Activated B cell treated with CpG ODN at 0.5 μM for 24 hours (primary cell): ENCODE measurements around the gene STPG1. TPM values are rescaled to one million over a fixed set of nuclear protein-coding genes. Genes with fewer than 3 reads are reported as not detected.
A peak's percentile ranks its signal among the peaks of the same experiment; 100 is the strongest.

Source experiments
- ATAC-seq: fragments of 200-7000 bp; cut with Tn5 transposase; one replicate; pipeline ENCODE4 v1.10.0; 2021; ENCODE audit warnings: low read depth, mild to moderate bottlenecking, moderate library complexity
- CTCF ChIA-PET: fragments of 350-600 bp; sonication (Branson Sonifier 250); formaldehyde crosslinking; loops from one replicate; lab custom pipeline; 2021; ENCODE audit warnings: antibody characterized with exemption; lab: Charles Lee
- POLR2A ChIA-PET: fragments of 350-600 bp; sonication (Branson Sonifier 250); formaldehyde crosslinking; loops from one replicate; lab custom pipeline; 2021; ENCODE audit warnings: antibody characterized with exemption; lab: Charles Lee
- DNase-seq: peaks from one replicate; pipeline ENCODE4 v3.0.0; 2022
- H3K27ac Mint-ChIP-seq: one replicate; pipeline ENCODE4 v1.8.0; 2020; ENCODE audit warnings: mixed read lengths
- H3K27me3 Mint-ChIP-seq: one replicate; pipeline ENCODE4 v1.8.0; 2021; ENCODE audit warnings: mixed read lengths
- H3K36me3 Mint-ChIP-seq: one replicate; pipeline ENCODE4 v1.8.0; 2021; ENCODE audit warnings: low read depth, mixed read lengths
- H3K4me1 Mint-ChIP-seq: one replicate; pipeline ENCODE4 v1.8.0; 2021; ENCODE audit warnings: mixed read lengths
- H3K4me3 Mint-ChIP-seq: one replicate; pipeline ENCODE4 v1.8.0; 2020; ENCODE audit warnings: mild to moderate bottlenecking, mixed read lengths
- H3K9me3 Mint-ChIP-seq: one replicate; pipeline ENCODE4 v1.8.0; 2020; ENCODE audit warnings: mixed read lengths
- CTCF ChIP-seq: fragments of 200-600 bp; IDR thresholded peaks from one replicate; pipeline ENCODE4 v1.8.0; 2022; ENCODE audit warnings: antibody characterized with exemption, mild to moderate bottlenecking
- intact Hi-C: fragments of 100-400 bp; cut with micrococcal nuclease; formaldehyde crosslinking; loops from one replicate; pipeline ENCODE4 v1.15.1; 2024
- total RNA-seq: library from RNA; stranded (reverse); gene quantifications from 2 replicates; pipeline ENCODE4 v1.2.3, GENCODE V29; 2022

Gene STPG1
- total RNA-seq, 1 donor from 2014 or later: 7.4 TPM

DNA sequence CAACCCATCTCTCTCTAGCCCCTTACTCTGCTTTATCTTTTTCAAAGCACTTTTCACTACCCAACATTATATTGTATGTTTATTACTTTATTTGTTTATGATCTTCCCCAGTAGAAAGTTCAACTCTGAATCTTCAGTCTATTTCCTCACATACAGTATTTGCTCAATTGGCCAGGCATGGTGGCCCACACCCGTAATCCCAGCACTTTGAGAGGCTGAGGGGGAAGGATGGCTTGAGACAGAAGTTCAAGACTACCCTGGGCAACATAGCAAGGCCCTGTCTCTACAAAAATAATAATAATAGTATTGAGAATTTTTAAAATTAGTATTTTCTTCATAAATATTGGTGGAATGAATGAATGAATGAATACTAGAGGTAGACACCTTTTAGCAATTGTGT lies 1.2 kb downstream of the STPG1 start:
- ATAC-seq: no peak
- TF ChIP-seq CTCF: no peak
- DNase-seq: no peak
- Mint-ChIP-seq H3K27ac (no peak overlapping the region), H3K4me1 (peaks cover 42% of the 10 kb centered on the region), H3K27me3 (no peaks in the 10 kb centered on the region), H3K9me3 (no peaks in the 10 kb centered on the region), H3K36me3 (peaks cover 8% of the 10 kb centered on the region), H3K4me3 (peak overlapping the region; percentile 1)
- intact Hi-C loops: loop anchor here (10.0 kb wide), 2 partner anchors 832 to 1068 kb away; partner anchors contain the start of genes HNRNPR and RSRP1
- ChIA-PET POLR2A (interaction anchor here (1.4 to 2.4 kb wide), 3 partner anchors 19 to 432 kb away, joined by 3 to 6 read pairs (median 4); partner anchors contain the start of gene SRSF10), CTCF (interaction anchor here (1.2 to 5.6 kb wide), 6 partner anchors 20 to 262 kb away, joined by 4 to 70 read pairs (median 4); no protein-coding TSS in a partner anchor)

DNA sequence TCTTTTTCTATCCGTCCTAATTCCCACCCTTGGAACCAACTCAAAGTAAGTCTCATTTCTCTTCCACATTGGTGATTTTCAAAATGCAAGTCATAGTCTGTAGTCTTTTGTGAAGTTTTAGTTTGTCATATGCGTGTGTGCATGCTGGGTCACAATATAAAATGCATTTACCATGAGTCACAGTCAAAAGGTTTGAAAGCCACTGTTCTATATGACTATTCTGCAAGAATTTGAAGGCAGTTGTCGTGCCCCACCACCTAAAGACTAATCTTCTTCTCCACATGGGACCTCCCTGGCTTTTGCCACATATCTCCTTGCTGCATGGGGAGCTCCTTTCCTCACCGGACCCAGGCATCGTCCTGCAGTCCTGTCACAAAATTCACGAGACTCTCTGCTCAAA lies 1.6 kb downstream of the STPG1 start:
- DNase-seq (no peak), ATAC-seq (no peak)
- H3K9me3 Mint-ChIP-seq: no peaks in the 10 kb centered on the region
- H3K4me1 Mint-ChIP-seq: peaks cover 39% of the 10 kb centered on the region
- no peaks in the 10 kb centered on the region for H3K27me3 Mint-ChIP-seq
- CTCF ChIA-PET: interaction anchor here (5.6 kb wide), 1 partner anchor 19 kb away, joined by 70 read pairs; no protein-coding TSS in a partner anchor
- H3K36me3 Mint-ChIP-seq: peaks cover 8% of the 10 kb centered on the region
- peak overlapping the region; percentile 1 for H3K4me3 Mint-ChIP-seq
- POLR2A ChIA-PET: interaction anchor here (1.0 to 1.4 kb wide), 2 partner anchors 90 to 431 kb away, joined by 3 read pairs; partner anchors contain the start of gene SRSF10
- no peak for TF ChIP-seq CTCF
- intact Hi-C loops: loop anchor here (10.0 kb wide), 2 partner anchors 833 to 1067 kb away; partner anchors contain the start of genes HNRNPR and RSRP1
- no peak overlapping the region for H3K27ac Mint-ChIP-seq

GRCh38 chr1:24410750-24411149 lies 2.8 kb downstream of the STPG1 start:
- peaks cover 28% of the 10 kb centered on the region for H3K4me1 Mint-ChIP-seq
- peaks cover 4% of the 10 kb centered on the region for H3K36me3 Mint-ChIP-seq
- TF ChIP-seq CTCF: no peak
- H3K9me3 Mint-ChIP-seq: no peaks in the 10 kb centered on the region
- ATAC-seq: no peak
- ChIA-PET CTCF (interaction anchor here (2.5 kb wide), 1 partner anchor 177 kb away, joined by 10 read pairs; no protein-coding TSS in a partner anchor), POLR2A (no interaction called here)
- no peak overlapping the region for H3K27ac Mint-ChIP-seq
- DNase-seq: no peak
- no peak overlapping the region for H3K4me3 Mint-ChIP-seq
- no peaks in the 10 kb centered on the region for H3K27me3 Mint-ChIP-seq
- intact Hi-C loops: loop anchor here (10.0 kb wide), 2 partner anchors 834 to 1066 kb away; partner anchors contain the start of genes HNRNPR and RSRP1

- no peaks in the 10 kb centered on the region for H3K9me3 Mint-ChIP-seq
- no peak for ATAC-seq
- H3K27me3 Mint-ChIP-seq: no peaks in the 10 kb centered on the region
- no peak overlapping the region for H3K4me3 Mint-ChIP-seq
- CTCF ChIA-PET: interaction anchor here (0.7 to 2.5 kb wide), 3 partner anchors 178 to 254 kb away, joined by 3 to 10 read pairs (median 3); no protein-coding TSS in a partner anchor
- H3K27ac Mint-ChIP-seq: no peak overlapping the region
- peaks cover 2% of the 10 kb centered on the region for H3K36me3 Mint-ChIP-seq
- intact Hi-C loops: no loop called here
- TF ChIP-seq CTCF: no peak
- POLR2A ChIA-PET: no interaction called here
- peaks cover 17% of the 10 kb centered on the region for H3K4me1 Mint-ChIP-seq
- DNase-seq: no peak
Observed at GRCh38 chr1:24409535-24409934, 4.0 kb downstream of the STPG1 start.

- no peaks in the 10 kb centered on the region for H3K36me3 Mint-ChIP-seq
- H3K4me1 Mint-ChIP-seq: peaks cover under 1% of the 10 kb centered on the region
- no peak for TF ChIP-seq CTCF
- no peaks in the 10 kb centered on the region for H3K27me3 Mint-ChIP-seq
- no peak overlapping the region for H3K4me3 Mint-ChIP-seq
- no peak overlapping the region for H3K27ac Mint-ChIP-seq
- DNase-seq: no peak
- ATAC-seq: no peak
- intact Hi-C loops: no loop called here
- CTCF ChIA-PET: no interaction called here
- H3K9me3 Mint-ChIP-seq: no peaks in the 10 kb centered on the region
- POLR2A ChIA-PET: no interaction called here
Observed at GRCh38 chr1:24406788-24407187, 6.8 kb downstream of the STPG1 start.
